Measurements from ENCODE around the gene GADD45B. TPM values are rescaled to one million over a fixed set of nuclear protein-coding genes. Genes with fewer than 3 reads are reported as not detected.

The GADD45B gene
- polyA plus RNA-seq, 3 donors, result 67.4 to 505 (median 76.2) TPM

- Histone ChIP-seq H3K36me3 (replicated peaks in 1 of 2; ENCODE audit: control insufficient read depth in 1 of 2, insufficient read depth in 2 of 2, low read length in 2 of 2) (no peaks in the 10 kb centered on the region), H3K27me3 (ENCODE audit: control insufficient read depth in 2 of 2, insufficient read depth in 2 of 2, low read length in 2 of 2) (no peaks in the 10 kb centered on the region), H3K4me2 (replicated peaks; ENCODE audit: extremely low read depth, low read length, poor library complexity, severe bottlenecking) (no peak overlapping the region), H2AFZ (ENCODE audit: insufficient read depth, low read depth, low read length, poor library complexity, severe bottlenecking) (no peak overlapping the region), H3K4me1 (ENCODE audit: control insufficient read depth in 1 of 2, insufficient read depth in 2 of 2, low read length in 2 of 2) (peaks cover 34 to 40% of the 10 kb centered on the region in 2 donors), H3K4me3 (replicated peaks in 1 of 3; ENCODE audit: low read depth in 2 of 3, low read length in 3 of 3) (no peak overlapping the region), H3K27ac (ENCODE audit: low read depth in 1 of 2, low read length in 2 of 2) (no peak overlapping the region), H4K20me1 (ENCODE audit: insufficient read depth, low read length) (no peaks in the 10 kb centered on the region), H3K9ac (ENCODE audit: insufficient read depth, low read length, poor library complexity, severe bottlenecking) (no peak overlapping the region), H3K9me3 (replicated peaks in 1 of 2; ENCODE audit: control insufficient read depth in 1 of 2, insufficient read depth in 1 of 2, low read length in 2 of 2) (no peaks in the 10 kb centered on the region), H3K79me2 (ENCODE audit: insufficient read depth, low read length) (peaks cover 14% of the 10 kb centered on the region)
- Mint-ChIP-seq H3K27ac (peak overlapping the region in 2 of 7 donors; percentile 30 to 76), H3K4me3 (no peak overlapping the region), H3K4me1 (peaks cover 35% of the 10 kb centered on the region), H3K27me3 (ENCODE audit: low read depth in 3 of 3) (peaks cover 2 to 9% (median 2%) of the 10 kb centered on the region in 3 donors), H3K36me3 (no peaks in the 10 kb centered on the region), H3K9me3 (peaks cover 0 to 2% (median 0%) of the 10 kb centered on the region in 7 donors)
- TF ChIP-seq, protein P1, sequence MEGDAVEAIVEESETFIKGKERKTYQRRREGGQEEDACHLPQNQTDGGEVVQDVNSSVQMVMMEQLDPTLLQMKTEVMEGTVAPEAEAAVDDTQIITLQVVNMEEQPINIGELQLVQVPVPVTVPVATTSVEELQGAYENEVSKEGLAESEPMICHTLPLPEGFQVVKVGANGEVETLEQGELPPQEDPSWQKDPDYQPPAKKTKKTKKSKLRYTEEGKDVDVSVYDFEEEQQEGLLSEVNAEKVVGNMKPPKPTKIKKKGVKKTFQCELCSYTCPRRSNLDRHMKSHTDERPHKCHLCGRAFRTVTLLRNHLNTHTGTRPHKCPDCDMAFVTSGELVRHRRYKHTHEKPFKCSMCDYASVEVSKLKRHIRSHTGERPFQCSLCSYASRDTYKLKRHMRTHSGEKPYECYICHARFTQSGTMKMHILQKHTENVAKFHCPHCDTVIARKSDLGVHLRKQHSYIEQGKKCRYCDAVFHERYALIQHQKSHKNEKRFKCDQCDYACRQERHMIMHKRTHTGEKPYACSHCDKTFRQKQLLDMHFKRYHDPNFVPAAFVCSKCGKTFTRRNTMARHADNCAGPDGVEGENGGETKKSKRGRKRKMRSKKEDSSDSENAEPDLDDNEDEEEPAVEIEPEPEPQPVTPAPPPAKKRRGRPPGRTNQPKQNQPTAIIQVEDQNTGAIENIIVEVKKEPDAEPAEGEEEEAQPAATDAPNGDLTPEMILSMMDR (IDR thresholded peaks at IDR 0.05), result no peak
- WGBS (ENCODE audit: insufficient coverage), result no CpG with 5 or more reads among the region's 1 CpG
- DNase-seq, result no peak
- intact Hi-C loops (cut with micrococcal nuclease), result loop anchor here in 1 of 2 donors (10.0 kb wide), 1 partner anchor 285 kb away; the partner anchor contains the start of gene SLC39A3
These were observed 15.7 kb upstream of the GADD45B start for GRCh38 chr19:2460245-2460644.

DNA sequence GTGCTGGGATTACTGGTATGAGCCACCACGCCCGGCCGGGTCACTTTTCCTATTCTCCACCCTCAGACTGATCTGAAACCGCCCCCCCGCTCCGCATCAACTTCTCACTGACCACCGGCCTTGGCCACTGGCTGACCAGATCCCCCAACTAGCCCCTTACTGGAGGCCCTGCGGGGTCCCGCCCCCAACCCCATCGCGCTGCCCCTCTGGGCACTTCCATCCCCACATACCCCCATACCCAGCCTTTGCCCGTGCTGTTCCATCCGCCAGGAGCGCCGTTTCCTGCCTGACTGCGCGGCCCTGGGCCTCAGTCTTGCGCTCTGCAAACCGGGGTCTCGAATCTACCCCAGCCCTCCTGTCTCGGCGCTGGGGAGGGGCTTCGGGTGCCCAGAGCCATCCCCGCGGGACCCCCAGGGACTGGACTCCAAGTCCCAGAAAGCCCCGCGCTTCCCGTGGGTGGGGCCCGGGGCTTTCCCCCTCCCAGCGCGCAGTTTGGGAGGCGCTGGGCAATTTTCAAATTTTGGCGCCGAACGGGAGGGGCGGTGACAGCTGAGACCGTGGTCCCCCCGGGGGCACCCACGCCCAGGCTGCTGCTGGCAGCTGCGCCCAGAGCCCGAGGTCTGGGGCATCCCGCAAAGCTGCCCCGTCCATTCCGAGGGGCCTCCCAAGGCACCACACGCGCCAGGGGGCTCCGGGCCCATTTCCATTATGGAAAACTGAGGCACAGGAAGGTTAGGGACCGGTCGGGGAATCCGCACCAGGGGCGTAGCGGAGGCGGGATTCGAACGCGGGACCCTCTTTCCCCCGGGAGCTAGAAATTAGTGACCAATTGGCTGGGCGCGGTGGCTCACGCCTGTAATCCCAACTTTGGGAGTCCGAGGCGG lies 13.9 kb upstream of the GADD45B start:
- Histone ChIP-seq H3K27me3 (ENCODE audit: control insufficient read depth in 2 of 2, insufficient read depth in 2 of 2, low read length in 2 of 2) (no peaks in the 10 kb centered on the region), H3K4me1 (ENCODE audit: control insufficient read depth in 1 of 2, insufficient read depth in 2 of 2, low read length in 2 of 2) (peaks cover 23 to 28% of the 10 kb centered on the region in 2 donors), H3K9ac (ENCODE audit: insufficient read depth, low read length, poor library complexity, severe bottlenecking) (peak overlapping the region; percentile 62), H2AFZ (ENCODE audit: insufficient read depth, low read depth, low read length, poor library complexity, severe bottlenecking) (peak overlapping the region; percentile 89), H3K79me2 (ENCODE audit: insufficient read depth, low read length) (no peaks in the 10 kb centered on the region), H3K27ac (ENCODE audit: low read depth in 1 of 2, low read length in 2 of 2) (peak overlapping the region in 1 of 2 donors; percentile 33), H3K9me3 (replicated peaks in 1 of 2; ENCODE audit: control insufficient read depth in 1 of 2, insufficient read depth in 1 of 2, low read length in 2 of 2) (no peaks in the 10 kb centered on the region), H3K4me3 (replicated peaks in 1 of 3; ENCODE audit: low read depth in 2 of 3, low read length in 3 of 3) (peak overlapping the region; percentile 57 to 85 (median 83)), H3K36me3 (replicated peaks in 1 of 2; ENCODE audit: control insufficient read depth in 1 of 2, insufficient read depth in 2 of 2, low read length in 2 of 2) (no peaks in the 10 kb centered on the region), H4K20me1 (ENCODE audit: insufficient read depth, low read length) (no peaks in the 10 kb centered on the region), H3K4me2 (replicated peaks; ENCODE audit: extremely low read depth, low read length, poor library complexity, severe bottlenecking) (peak overlapping the region; percentile 83)
- Mint-ChIP-seq H3K27ac (peak overlapping the region in 4 of 7 donors; percentile 11 to 90 (median 67)), H3K27me3 (ENCODE audit: low read depth in 3 of 3) (peaks cover 2 to 9% (median 2%) of the 10 kb centered on the region in 3 donors), H3K4me3 (peak overlapping the region; percentile 90 to 97), H3K9me3 (peaks cover 0 to 2% (median 0%) of the 10 kb centered on the region in 7 donors), H3K4me1 (peaks cover 29% of the 10 kb centered on the region), H3K36me3 (no peaks in the 10 kb centered on the region)
- intact Hi-C loops (cut with micrococcal nuclease), result loop anchor here in 1 of 2 donors (10.0 kb wide), 1 partner anchor 283 kb away; the partner anchor contains the start of gene SLC39A3
- 3% methylated on average over 58 of the region's 62 CpGs for WGBS (ENCODE audit: insufficient coverage)
- DNase-seq, result no peak
- TF ChIP-seq, protein P1 (IDR thresholded peaks at IDR 0.05), result no peak

Data from CD14-positive monocyte (primary cell).